ENCODE results near the gene BBS2. TPM values are rescaled to one million over a fixed set of nuclear protein-coding genes. Genes with fewer than 3 reads are reported as not detected.
A peak's percentile ranks its signal among the peaks of the same experiment; 100 is the strongest.

BBS2 gene
- total RNA-seq, 1 donor = 62.2 TPM

- Histone ChIP-seq H3K36me3 (ENCODE audit: insufficient read depth, low read length) (peaks cover 36% of the 10 kb centered on the region), H3K79me2 (ENCODE audit: insufficient read depth, low read length) (peaks cover 73% of the 10 kb centered on the region), H2AFZ (ENCODE audit: low read length) (peak overlapping the region; percentile 89), H3K4me1 (ENCODE audit: insufficient read depth, low read length) (peaks cover 28% of the 10 kb centered on the region), H4K20me1 (ENCODE audit: insufficient read depth, low read length) (peaks cover 30% of the 10 kb centered on the region), H3K4me3 (ENCODE audit: insufficient read depth, low read length) (peak overlapping the region; percentile 90), H3K9me3 (ENCODE audit: low read depth, low read length) (no peaks in the 10 kb centered on the region), H3K4me2 (ENCODE audit: insufficient read depth, low read length) (peak overlapping the region; percentile 81), H3K27me3 (ENCODE audit: insufficient read depth, low read length) (no peaks in the 10 kb centered on the region), H3K27ac (ENCODE audit: low read depth, low read length) (peak overlapping the region; percentile 50)
- no peak for TF ChIP-seq CTCF (IDR thresholded peaks at IDR 0.05; ENCODE audit: extremely low read depth, low read depth, low read length)
- DNase-seq (ENCODE audit: insufficient read length, low spot score, missing footprints) = peak; percentile 78
Observed at GRCh38 chr16:56451753-56452689, 67.8 kb downstream of the BBS2 start.

GRCh38 chr16:56450986-56451752 is 68.7 kb downstream of the BBS2 start, which contains the start of the genes NUDT21 and OGFOD1:
NUDT21 (minus strand) TSS chr16:56451332; CDS start chr16:56451202, 130 bp downstream.
OGFOD1 (plus strand) TSS chr16:56451554; CDS start chr16:56451613, 59 bp downstream.
- DNase-seq (ENCODE audit: insufficient read length, low spot score, missing footprints) = peak; percentile 98
- Histone ChIP-seq H4K20me1 (ENCODE audit: insufficient read depth, low read length) (peaks cover 32% of the 10 kb centered on the region), H3K27me3 (ENCODE audit: insufficient read depth, low read length) (no peaks in the 10 kb centered on the region), H3K36me3 (ENCODE audit: insufficient read depth, low read length) (peaks cover 38% of the 10 kb centered on the region), H3K27ac (ENCODE audit: low read depth, low read length) (peak within 1 kb of the TSS; percentile 50), H3K4me1 (ENCODE audit: insufficient read depth, low read length) (peaks cover 28% of the 10 kb centered on the region), H3K79me2 (ENCODE audit: insufficient read depth, low read length) (peaks cover 79% of the 10 kb centered on the region), H2AFZ (ENCODE audit: low read length) (peak within 1 kb of the TSS; percentile 92), H3K4me3 (ENCODE audit: insufficient read depth, low read length) (peak within 1 kb of the TSS; percentile 90), H3K9me3 (ENCODE audit: low read depth, low read length) (no peaks in the 10 kb centered on the region), H3K4me2 (ENCODE audit: insufficient read depth, low read length) (peak within 1 kb of the TSS; percentile 89)
- TF ChIP-seq CTCF (IDR thresholded peaks at IDR 0.05; ENCODE audit: extremely low read depth, low read depth, low read length) = no peak

- Histone ChIP-seq H3K4me2 (ENCODE audit: insufficient read depth, low read length) (peak overlapping the region; percentile 89), H2AFZ (ENCODE audit: low read length) (peak overlapping the region; percentile 92), H3K27me3 (ENCODE audit: insufficient read depth, low read length) (no peaks in the 10 kb centered on the region), H3K79me2 (ENCODE audit: insufficient read depth, low read length) (peaks cover 81% of the 10 kb centered on the region), H3K4me1 (ENCODE audit: insufficient read depth, low read length) (peaks cover 28% of the 10 kb centered on the region), H4K20me1 (ENCODE audit: insufficient read depth, low read length) (peaks cover 32% of the 10 kb centered on the region), H3K9me3 (ENCODE audit: low read depth, low read length) (no peaks in the 10 kb centered on the region), H3K36me3 (ENCODE audit: insufficient read depth, low read length) (peaks cover 37% of the 10 kb centered on the region), H3K27ac (ENCODE audit: low read depth, low read length) (peak overlapping the region; percentile 50), H3K4me3 (ENCODE audit: insufficient read depth, low read length) (peak overlapping the region; percentile 90)
- TF ChIP-seq CTCF (IDR thresholded peaks at IDR 0.05; ENCODE audit: extremely low read depth, low read depth, low read length) = no peak
- peak; percentile 11 for DNase-seq (ENCODE audit: insufficient read length, low spot score, missing footprints)
Observed at GRCh38 chr16:56450275-56450985, 69.4 kb downstream of the BBS2 start.
